GM23338 (cell line): ENCODE measurements around the gene PPP1R3A. TPM values are rescaled to one million over a fixed set of nuclear protein-coding genes. Genes with fewer than 3 reads are reported as not detected.

Experiments used
- ATAC-seq: fragments of 200-7000 bp; cut with Tn5 transposase; 3 replicates; pipeline ENCODE4 v1.9.1; 2020
- DNase-seq: peaks from one replicate; pipeline ENCODE4 v3.0.0-alpha.2; 2015; ENCODE audit warnings: low spot score
- H2AFZ ChIP-seq: fragments of 200-600 bp; sonication (generic); 2 replicates; pipeline ENCODE4 v1.8.0; 2016; ENCODE audit warnings: antibody characterized with exemption, mild to moderate bottlenecking, moderate library complexity
- H3F3A ChIP-seq: fragments of 200-600 bp; sonication (generic); replicated peaks from 2 replicates; pipeline ENCODE4 v1.8.0; 2017; ENCODE audit warnings: antibody characterized with exemption, mixed run types, low read depth
- H3K27ac ChIP-seq: fragments of 200-600 bp; sonication (generic); 2 replicates; pipeline ENCODE4 v1.6.1; 2016; ENCODE audit warnings: low read depth
- H3K27me3 ChIP-seq: fragments of 200-600 bp; sonication (generic); 2 replicates; pipeline ENCODE4 v1.8.0; 2016; ENCODE audit warnings: mild to moderate bottlenecking, mixed run types, moderate library complexity; ENCODE audit not compliant: insufficient read depth
- H3K36me3 ChIP-seq: fragments of 200-600 bp; sonication (generic); 2 replicates; pipeline ENCODE4 v1.8.0; 2016; ENCODE audit warnings: mild to moderate bottlenecking; ENCODE audit not compliant: insufficient read depth
- H3K4me1 ChIP-seq: fragments of 200-600 bp; sonication (generic); 2 replicates; pipeline ENCODE4 v1.8.0; 2016; ENCODE audit warnings: mild to moderate bottlenecking, moderate library complexity; ENCODE audit not compliant: insufficient read depth
- H3K4me2 ChIP-seq: fragments of 200-600 bp; sonication (generic); 2 replicates; pipeline ENCODE4 v1.7.1; 2017; ENCODE audit warnings: mixed run types
- H3K4me3 ChIP-seq: fragments of 200-600 bp; sonication (generic); 2 replicates; pipeline ENCODE4 v1.6.1; 2016; ENCODE audit warnings: mixed run types
- H3K79me2 ChIP-seq: fragments of 200-600 bp; sonication (generic); replicated peaks from 2 replicates; pipeline ENCODE4 v1.8.0; 2017; ENCODE audit warnings: mild to moderate bottlenecking; ENCODE audit not compliant: insufficient read depth
- H3K9me2 ChIP-seq: fragments of 200-600 bp; sonication (generic); 2 replicates; pipeline ENCODE4 v1.8.0; 2017; ENCODE audit not compliant: insufficient read depth
- H4K20me1 ChIP-seq: fragments of 200-600 bp; sonication (generic); replicated peaks from 2 replicates; pipeline ENCODE4 v1.8.0; 2017; ENCODE audit warnings: mild to moderate bottlenecking; ENCODE audit not compliant: insufficient read depth
- H3K27ac Mint-ChIP-seq: 2 replicates; pipeline ENCODE4 v1.8.0; 2020; ENCODE audit warnings: inconsistent platforms, mild to moderate bottlenecking, moderate library complexity, mixed read lengths
- H3K27me3 Mint-ChIP-seq: 3 replicates; pipeline ENCODE4 v1.8.0; 2022; ENCODE audit warnings: low read depth, mild to moderate bottlenecking, moderate library complexity, mixed read lengths, inconsistent platforms; ENCODE audit not compliant: insufficient read depth, poor library complexity
- H3K36me3 Mint-ChIP-seq: 3 replicates; pipeline ENCODE4 v1.8.0; 2021; ENCODE audit warnings: low read depth, mild to moderate bottlenecking, inconsistent platforms, moderate library complexity, mixed read lengths
- H3K4me1 Mint-ChIP-seq: 3 replicates; pipeline ENCODE4 v1.8.0; 2020; ENCODE audit warnings: mild to moderate bottlenecking, inconsistent platforms, mixed read lengths
- H3K4me3 Mint-ChIP-seq: 3 replicates; pipeline ENCODE4 v1.8.0; 2021; ENCODE audit warnings: moderate library complexity, mild to moderate bottlenecking, inconsistent platforms, mixed read lengths
- H3K9me3 Mint-ChIP-seq: 3 replicates; pipeline ENCODE4 v1.8.0; 2020; ENCODE audit warnings: moderate library complexity, mild to moderate bottlenecking, inconsistent platforms, mixed read lengths
- CTCF ChIP-seq, 2 experiments: fragments of 200-600 bp in 1 of 2; sonication (generic) in 1 of 2; conservative IDR thresholded peaks; 2 replicates each; pipeline versions ENCODE4 v1.5.1 to v1.6.1; 2016 to 2017; ENCODE audit warnings: antibody characterized with exemption in 2 of 2, low read depth in 2 of 2, mild to moderate bottlenecking in 2 of 2, moderate library complexity in 1 of 2
- ETS1 ChIP-seq: IDR thresholded peaks from 2 replicates; pipeline ENCODE4 v1.6.1; 2016; ENCODE audit warnings: antibody characterized with exemption
- EZH2 ChIP-seq: fragments of 200-600 bp; sonication (generic); IDR thresholded peaks from one replicate; pipeline ENCODE4 v1.8.0; 2017; ENCODE audit warnings: antibody characterized with exemption, mild to moderate bottlenecking, low read depth; ENCODE audit not compliant: unreplicated experiment
- EZH2phosphoT487 ChIP-seq: fragments of 200-600 bp; sonication (generic); IDR thresholded peaks from one replicate; pipeline ENCODE4 v1.8.1; 2018; ENCODE audit warnings: antibody characterized with exemption; ENCODE audit not compliant: unreplicated experiment
- NANOG ChIP-seq: IDR thresholded peaks from 2 replicates; pipeline ENCODE4 v1.6.1; 2016; ENCODE audit warnings: antibody characterized with exemption, borderline replicate concordance
- POLR2AphosphoS5 ChIP-seq: IDR thresholded peaks from 2 replicates; pipeline ENCODE4 v1.6.1; 2016; ENCODE audit warnings: antibody characterized with exemption, low read depth
- REST ChIP-seq: IDR thresholded peaks from one replicate; pipeline ENCODE4 v1.6.1; 2018; ENCODE audit warnings: antibody characterized with exemption; ENCODE audit not compliant: unreplicated experiment
- STAT1 ChIP-seq: IDR thresholded peaks from one replicate; pipeline ENCODE4 v1.6.1; 2016; ENCODE audit warnings: antibody characterized with exemption; ENCODE audit not compliant: unreplicated experiment
- ZNF331 ChIP-seq: fragments of 250-450 bp; sonication (Bioruptor Pico); IDR thresholded peaks from 2 replicates; pipeline ENCODE4 v1.5.0; 2020; ENCODE audit warnings: low read depth, mild to moderate bottlenecking, moderate library complexity
- ZNF462 ChIP-seq: fragments of 250-450 bp; sonication (Bioruptor Pico); IDR thresholded peaks from 2 replicates; pipeline ENCODE4 v1.5.0; 2020; ENCODE audit warnings: mild to moderate bottlenecking, moderate library complexity
- polyA plus RNA-seq: library from polyadenylated mRNA; unstranded; fragments of >200 nt; fragmentation: Nextera tagmentation; extraction: Ambion mirVana; gene quantifications from 2 replicates; pipeline ENCODE4 v1.2.1, GENCODE V29; 2016
- total RNA-seq: library from RNA; depleted of rRNA; stranded (reverse); fragments of >200 nt; shearing (Covaris generic); gene quantifications from 2 replicates; pipeline ENCODE4 v1.2.3, GENCODE V29; 2014

PPP1R3A gene
- total and polyA plus RNA-seq, 2 experiments from 2014 or later = 0.28 TPM; not detected in 1

- Histone ChIP-seq H2AFZ (no peak overlapping the region), H3K4me3 (no peak overlapping the region), H3K4me1 (no peaks in the 10 kb centered on the region), H3K36me3 (no peaks in the 10 kb centered on the region), H3K9me2 (peaks cover 13% of the 10 kb centered on the region; the same call in 1 of the 2 replicates), H3F3A (no peaks in the 10 kb centered on the region), H3K4me2 (no peak overlapping the region), H3K79me2 (no peaks in the 10 kb centered on the region), H3K27me3 (no peaks in the 10 kb centered on the region), H3K27ac (no peak overlapping the region), H4K20me1 (no peaks in the 10 kb centered on the region)
- ATAC-seq (no peak), DNase-seq (no peak)
- Mint-ChIP-seq H3K9me3 (peaks cover 23% of the 10 kb centered on the region), H3K27me3 (no peaks in the 10 kb centered on the region), H3K27ac (no peak overlapping the region), H3K4me1 (no peaks in the 10 kb centered on the region), H3K4me3 (no peak overlapping the region), H3K36me3 (peaks cover 6% of the 10 kb centered on the region; the same call in 2 of the 3 replicates)
- TF ChIP-seq REST = no peak
- TF ChIP-seq CTCF (conservative IDR thresholded peaks at IDR 0.05; ENCODE audit: low read depth in 2 of 2) = no peak
- TF ChIP-seq EZH2 = no peak
- no peak for TF ChIP-seq NANOG
- no peak for TF ChIP-seq POLR2AphosphoS5
- TF ChIP-seq ETS1 = no peak
- no peak for TF ChIP-seq ZNF331 (CRISPR knock-in tag)
- no peak for TF ChIP-seq EZH2phosphoT487
- no peak for TF ChIP-seq ZNF462 (CRISPR knock-in tag)
- no peak for TF ChIP-seq STAT1
These were observed 9.3 kb upstream of the PPP1R3A start for GRCh38 chr7:113928112-113928511.
